SK-N-SH (cell line): ENCODE results near the gene KIF11. TPM values are rescaled to one million over a fixed set of nuclear protein-coding genes. Genes with fewer than 3 reads are reported as not detected.

ENCODE experiments used
- CTCF ChIA-PET: fragments of 300-600, 350-600 bp; formaldehyde crosslinking; extraction: SDS; loops from one replicate; lab custom pipeline; 2021; lab: Yijun Ruan, JAX
- POLR2A ChIA-PET: fragments of 350-600 bp; sonication (Branson Sonifier 250); formaldehyde crosslinking; extraction: SDS; loops from one replicate; lab custom pipeline; 2020; ENCODE audit warnings: antibody characterized with exemption, inconsistent platforms; lab: Yijun Ruan, JAX
- DNase-seq: peaks from one replicate; pipeline ENCODE4 v3.0.0; 2012
- H2AFZ ChIP-seq: fragments of 200-600 bp; sonication (generic); 2 replicates; pipeline ENCODE4 v1.8.1; 2016; ENCODE audit warnings: antibody characterized with exemption, mild to moderate bottlenecking, low read depth
- H3F3A ChIP-seq: fragments of 200-600 bp; sonication (generic); replicated peaks from 2 replicates; pipeline ENCODE3; 2016; ENCODE audit warnings: antibody characterized with exemption, mild to moderate bottlenecking; ENCODE audit not compliant: insufficient read depth
- H3K27ac ChIP-seq, 2 experiments: fragments of 200-500 bp in 1 of 2; fragments of 200-600 bp in 1 of 2; sonication (Bioruptor generic) in 1 of 2; sonication (generic), shearing (Covaris generic) in 1 of 2; 2 replicates each; pipeline versions ENCODE4 v1.5.1 to v1.6.1; 2014 to 2016; ENCODE audit warnings: low read depth in 2 of 2, inconsistent platforms in 1 of 2, low read length in 1 of 2, mild to moderate bottlenecking in 1 of 2, mixed read lengths in 1 of 2
- H3K27me3 ChIP-seq: fragments of 200-600 bp; sonication (generic), shearing (Covaris generic); 2 replicates; pipeline ENCODE4 v1.6.1; 2016; ENCODE audit warnings: mixed run types; ENCODE audit not compliant: insufficient read depth
- H3K36me3 ChIP-seq, 2 experiments: fragments of 200-500 bp in 1 of 2; fragments of 200-600 bp in 1 of 2; sonication (Bioruptor generic) in 1 of 2; sonication (generic) in 1 of 2; replicated peaks in 1 of 2; 2 replicates each; pipeline versions ENCODE3 to v1.5.1; 2014 to 2016; ENCODE audit warnings: low read length in 1 of 2, mild to moderate bottlenecking in 1 of 2; ENCODE audit not compliant: insufficient read depth in 2 of 2, control insufficient read depth in 1 of 2
- H3K4me1 ChIP-seq, 2 experiments: fragments of 200-500 bp in 1 of 2; fragments of 200-600 bp in 1 of 2; sonication (Bioruptor generic) in 1 of 2; sonication (generic), shearing (Covaris generic) in 1 of 2; 2 replicates each; pipeline versions ENCODE4 v1.5.1 to v1.6.1; 2014 to 2016; ENCODE audit warnings: low read depth in 1 of 2, low read length in 1 of 2, mixed run types in 1 of 2; ENCODE audit not compliant: insufficient read depth in 2 of 2, control insufficient read depth in 1 of 2
- H3K4me2 ChIP-seq: fragments of 200-600 bp; sonication (generic), shearing (Covaris generic); 2 replicates; pipeline ENCODE4 v1.6.1; 2017; ENCODE audit warnings: mixed run types
- H3K4me3 ChIP-seq, 2 experiments: fragments of 200-500 bp in 1 of 2; fragments of 200-600 bp in 1 of 2; sonication (Bioruptor generic) in 1 of 2; sonication (generic), shearing (Covaris generic) in 1 of 2; 2 replicates each; pipeline versions ENCODE4 v1.5.1 to v1.8.1; 2014 to 2016; ENCODE audit warnings: low read depth in 2 of 2, inconsistent platforms in 1 of 2, low read length in 1 of 2, mild to moderate bottlenecking in 1 of 2, mixed read lengths in 1 of 2, moderate library complexity in 1 of 2
- H3K79me2 ChIP-seq: fragments of 200-600 bp; sonication (generic); 2 replicates; pipeline ENCODE4 v1.8.1; 2017; ENCODE audit warnings: mild to moderate bottlenecking; ENCODE audit not compliant: insufficient read depth
- H3K9ac ChIP-seq: fragments of 200-600 bp; sonication (generic); 2 replicates; pipeline ENCODE4 v1.6.1; 2017; ENCODE audit warnings: mixed run types
- H3K9me2 ChIP-seq: fragments of 200-600 bp; sonication (generic); 2 replicates; pipeline ENCODE4 v1.6.1; 2017; ENCODE audit warnings: mixed run types
- H3K9me3 ChIP-seq: fragments of 200-600 bp; sonication (generic); 2 replicates; pipeline ENCODE4 v1.6.1; 2017; ENCODE audit warnings: mixed run types, mild to moderate bottlenecking, moderate library complexity
- H4K20me1 ChIP-seq: fragments of 200-600 bp; sonication (generic); 2 replicates; pipeline ENCODE4 v1.6.1; 2017; ENCODE audit warnings: mild to moderate bottlenecking, mixed run types; ENCODE audit not compliant: insufficient read depth
- EP300 ChIP-seq, 2 experiments: IDR thresholded peaks; 2 replicates each; pipeline versions ENCODE4 v1.4.0 to v1.6.1; 2012; ENCODE audit warnings: borderline replicate concordance in 1 of 2, low read depth in 1 of 2, low read length in 1 of 2
- FOSL2 ChIP-seq: IDR thresholded peaks from 2 replicates; pipeline ENCODE4 v1.4.0; 2012; ENCODE audit warnings: low read depth, mild to moderate bottlenecking, moderate library complexity, borderline replicate concordance
- GABPA ChIP-seq: IDR thresholded peaks from 2 replicates; pipeline ENCODE4 v1.4.0; 2012; ENCODE audit warnings: low read depth, mild to moderate bottlenecking
- GATA2 ChIP-seq: sonication (generic); formaldehyde crosslinking; IDR thresholded peaks from 2 replicates; pipeline ENCODE4 v1.5.0; 2020; ENCODE audit warnings: mild to moderate bottlenecking, missing genetic modification reagents
- JUND ChIP-seq: IDR thresholded peaks from 2 replicates; pipeline ENCODE4 v1.4.0; 2012
- MEF2A ChIP-seq: IDR thresholded peaks from 2 replicates; pipeline ENCODE4 v1.4.0; 2012; ENCODE audit warnings: low read depth, borderline replicate concordance
- NFIC ChIP-seq: IDR thresholded peaks from 2 replicates; pipeline ENCODE4 v1.4.0; 2012; ENCODE audit warnings: borderline replicate concordance
- POLR2AphosphoS5 ChIP-seq: IDR thresholded peaks from 2 replicates; pipeline ENCODE4 v1.6.1; 2012; ENCODE audit warnings: low read depth, low read length
- RXRA ChIP-seq: IDR thresholded peaks from 2 replicates; pipeline ENCODE4 v1.4.0; 2012; ENCODE audit warnings: low read depth, mild to moderate bottlenecking, borderline replicate concordance
- SIN3A ChIP-seq: IDR thresholded peaks from 2 replicates; pipeline ENCODE4 v1.6.1; 2012; ENCODE audit warnings: low read depth, mild to moderate bottlenecking, low read length, moderate library complexity, borderline replicate concordance
- TAF1 ChIP-seq: IDR thresholded peaks from 2 replicates; pipeline ENCODE4 v1.6.1; 2012; ENCODE audit warnings: low read depth, mild to moderate bottlenecking, low read length, moderate library complexity, borderline replicate concordance
- TCF12 ChIP-seq: IDR thresholded peaks from 2 replicates; pipeline ENCODE4 v1.4.0; 2012
- YY1 ChIP-seq: IDR thresholded peaks from 2 replicates; pipeline ENCODE4 v1.4.0; 2012; ENCODE audit warnings: low read depth, mild to moderate bottlenecking
- WGBS: methylation state at CpG from one replicate; pipeline ENCODE4 v1.1.6; 2017; ENCODE audit warnings: low lambda C conversion rate; 5-methylcytosine and 5-hydroxymethylcytosine counted together
- polyA plus RNA-seq, 3 experiments: library from polyadenylated mRNA; depleted of rRNA; stranded (reverse); fragments of >200 nt; gene quantifications; 2 replicates each; pipeline ENCODE4 v1.2.3, GENCODE V29; 2012
- TF ChIP-seq, protein P1 (sequence below): fragments of 150-350 bp; IDR thresholded peaks from 2 replicates; pipeline ENCODE4 v1.6.1; 2016; ENCODE audit warnings: mild to moderate bottlenecking, low read depth, low read length
- TF ChIP-seq, protein P2 (sequence below): IDR thresholded peaks from 2 replicates; pipeline ENCODE4; 2012
- TF ChIP-seq, protein P3 (sequence below): IDR thresholded peaks from 2 replicates; pipeline ENCODE4 v1.4.0; 2012; ENCODE audit warnings: low read depth
- TF ChIP-seq, protein P4 (sequence below): fragments of 150-350 bp; IDR thresholded peaks from 2 replicates; pipeline ENCODE4 v1.6.1; 2017; ENCODE audit warnings: antibody characterized with exemption, low read length, low read depth, borderline replicate concordance
- TF ChIP-seq, protein P5 (sequence below): IDR thresholded peaks from 2 replicates; pipeline ENCODE4 v1.4.0; 2012; ENCODE audit warnings: low read depth, borderline replicate concordance
- TF ChIP-seq, protein P6 (sequence below): IDR thresholded peaks from 2 replicates; pipeline ENCODE4 v1.6.1; 2012; ENCODE audit warnings: mild to moderate bottlenecking, low read depth, low read length, moderate library complexity

The KIF11 gene
- polyA plus RNA-seq, 1 of the 3 experiments (the other 2 are of a cell fraction) = 4.0 TPM

DNA sequence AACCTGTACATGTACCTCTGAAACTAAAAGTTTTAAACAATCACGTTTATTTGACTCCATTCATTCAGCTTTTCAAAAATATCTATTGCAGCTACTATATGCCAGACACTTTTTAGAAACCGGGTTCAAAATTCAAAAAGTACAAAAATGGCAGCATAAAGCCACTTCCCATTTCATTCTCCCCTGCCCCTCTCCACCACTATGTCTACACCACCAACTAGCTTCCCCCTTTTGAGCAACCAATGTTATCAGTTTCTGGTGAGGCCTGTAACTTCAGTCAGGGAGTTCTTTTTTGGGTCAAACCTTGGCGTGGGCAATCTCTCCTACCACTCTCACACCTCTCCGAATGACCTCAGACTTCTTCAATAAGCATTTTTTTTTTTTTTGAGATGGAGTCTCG is 85.3 kb downstream of the KIF11 start:
- Histone ChIP-seq H3K79me2 (no peaks in the 10 kb centered on the region; the same call in 1 of the 2 replicates), H3K27ac (no peak overlapping the region), H3K36me3 (no peaks in the 10 kb centered on the region), H3K9me3 (no peaks in the 10 kb centered on the region), H3K4me3 (no peak overlapping the region), H2AFZ (no peak overlapping the region), H4K20me1 (no peaks in the 10 kb centered on the region), H3K4me2 (no peak overlapping the region), H3K9ac (no peak overlapping the region), H3K4me1 (no peaks in the 10 kb centered on the region), H3K9me2 (no peaks in the 10 kb centered on the region), H3F3A (peaks cover 7% of the 10 kb centered on the region), H3K27me3 (no peaks in the 10 kb centered on the region)
- 59% methylated on average over 5 of the region's 5 CpGs for WGBS
- no peak for DNase-seq
- TF ChIP-seq, protein P1, sequence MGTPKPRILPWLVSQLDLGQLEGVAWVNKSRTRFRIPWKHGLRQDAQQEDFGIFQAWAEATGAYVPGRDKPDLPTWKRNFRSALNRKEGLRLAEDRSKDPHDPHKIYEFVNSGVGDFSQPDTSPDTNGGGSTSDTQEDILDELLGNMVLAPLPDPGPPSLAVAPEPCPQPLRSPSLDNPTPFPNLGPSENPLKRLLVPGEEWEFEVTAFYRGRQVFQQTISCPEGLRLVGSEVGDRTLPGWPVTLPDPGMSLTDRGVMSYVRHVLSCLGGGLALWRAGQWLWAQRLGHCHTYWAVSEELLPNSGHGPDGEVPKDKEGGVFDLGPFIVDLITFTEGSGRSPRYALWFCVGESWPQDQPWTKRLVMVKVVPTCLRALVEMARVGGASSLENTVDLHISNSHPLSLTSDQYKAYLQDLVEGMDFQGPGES = no peak
- TF ChIP-seq FOSL2 (no peak), MEF2A (no peak), GATA2 (no peak), NFIC (no peak), GABPA (no peak), TCF12 (no peak)
- TF ChIP-seq, protein P2, sequence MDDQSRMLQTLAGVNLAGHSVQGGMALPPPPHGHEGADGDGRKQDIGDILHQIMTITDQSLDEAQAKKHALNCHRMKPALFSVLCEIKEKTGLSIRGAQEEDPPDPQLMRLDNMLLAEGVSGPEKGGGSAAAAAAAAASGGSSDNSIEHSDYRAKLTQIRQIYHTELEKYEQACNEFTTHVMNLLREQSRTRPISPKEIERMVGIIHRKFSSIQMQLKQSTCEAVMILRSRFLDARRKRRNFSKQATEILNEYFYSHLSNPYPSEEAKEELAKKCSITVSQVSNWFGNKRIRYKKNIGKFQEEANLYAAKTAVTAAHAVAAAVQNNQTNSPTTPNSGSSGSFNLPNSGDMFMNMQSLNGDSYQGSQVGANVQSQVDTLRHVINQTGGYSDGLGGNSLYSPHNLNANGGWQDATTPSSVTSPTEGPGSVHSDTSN = no peak
- CTCF ChIA-PET = no interaction called here
- POLR2A ChIA-PET = no interaction called here

DNA sequence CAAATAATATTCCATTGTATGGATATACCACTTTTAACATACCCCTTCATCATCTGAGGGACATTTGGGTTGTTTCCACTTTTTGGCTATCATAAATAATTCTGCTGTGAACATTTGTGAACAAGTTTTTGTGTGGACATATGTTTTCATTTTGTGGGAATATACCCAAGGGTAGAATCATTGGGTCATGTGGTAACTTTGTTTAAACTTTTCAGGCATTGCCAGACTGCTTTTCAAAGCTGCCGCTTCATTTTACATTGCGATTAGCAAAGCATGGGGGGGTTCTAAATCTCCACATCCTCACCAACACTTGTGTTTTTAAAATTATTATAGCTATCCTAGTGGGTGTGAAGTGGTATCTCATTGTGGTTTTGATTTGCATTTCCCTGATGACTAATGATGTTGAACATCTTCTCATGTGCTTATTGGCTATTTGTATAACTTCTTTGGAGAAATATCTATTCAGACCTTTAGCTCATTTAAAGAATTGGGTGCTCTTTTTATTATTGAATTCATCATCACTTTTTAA is 88.4 kb downstream of the KIF11 start:
- no peaks in the 10 kb centered on the region for H3K4me1 ChIP-seq
- no peak overlapping the region for H3K27ac ChIP-seq
- H3K9me3 ChIP-seq = no peaks in the 10 kb centered on the region
- POLR2A ChIA-PET = no interaction called here
- no peaks in the 10 kb centered on the region; the same call in 1 of the 2 replicates for H3K79me2 ChIP-seq
- no peaks in the 10 kb centered on the region for H4K20me1 ChIP-seq
- no peaks in the 10 kb centered on the region for H3K27me3 ChIP-seq
- no peak overlapping the region for H3K4me3 ChIP-seq
- no peak overlapping the region for H2AFZ ChIP-seq
- no peak for TF ChIP-seq JUND
- TF ChIP-seq GABPA = no peak
- TF ChIP-seq, protein P3, sequence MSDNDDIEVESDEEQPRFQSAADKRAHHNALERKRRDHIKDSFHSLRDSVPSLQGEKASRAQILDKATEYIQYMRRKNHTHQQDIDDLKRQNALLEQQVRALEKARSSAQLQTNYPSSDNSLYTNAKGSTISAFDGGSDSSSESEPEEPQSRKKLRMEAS = no peak
- no peak for TF ChIP-seq POLR2AphosphoS5
- no peak for TF ChIP-seq YY1
- TF ChIP-seq SIN3A = no peak
- TF ChIP-seq, protein P4, sequence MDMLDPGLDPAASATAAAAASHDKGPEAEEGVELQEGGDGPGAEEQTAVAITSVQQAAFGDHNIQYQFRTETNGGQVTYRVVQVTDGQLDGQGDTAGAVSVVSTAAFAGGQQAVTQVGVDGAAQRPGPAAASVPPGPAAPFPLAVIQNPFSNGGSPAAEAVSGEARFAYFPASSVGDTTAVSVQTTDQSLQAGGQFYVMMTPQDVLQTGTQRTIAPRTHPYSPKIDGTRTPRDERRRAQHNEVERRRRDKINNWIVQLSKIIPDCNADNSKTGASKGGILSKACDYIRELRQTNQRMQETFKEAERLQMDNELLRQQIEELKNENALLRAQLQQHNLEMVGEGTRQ = no peak
- no peak for TF ChIP-seq RXRA
- TF ChIP-seq, protein P5, sequence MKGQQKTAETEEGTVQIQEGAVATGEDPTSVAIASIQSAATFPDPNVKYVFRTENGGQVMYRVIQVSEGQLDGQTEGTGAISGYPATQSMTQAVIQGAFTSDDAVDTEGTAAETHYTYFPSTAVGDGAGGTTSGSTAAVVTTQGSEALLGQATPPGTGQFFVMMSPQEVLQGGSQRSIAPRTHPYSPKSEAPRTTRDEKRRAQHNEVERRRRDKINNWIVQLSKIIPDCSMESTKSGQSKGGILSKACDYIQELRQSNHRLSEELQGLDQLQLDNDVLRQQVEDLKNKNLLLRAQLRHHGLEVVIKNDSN = no peak
- no peak for TF ChIP-seq NFIC
- no peak for TF ChIP-seq TAF1
- no peak for TF ChIP-seq EP300 (IDR thresholded peaks at IDR 0.05; ENCODE audit: borderline replicate concordance in 1 of 2, low read depth in 1 of 2, low read length in 1 of 2)
- TF ChIP-seq, protein P6, sequence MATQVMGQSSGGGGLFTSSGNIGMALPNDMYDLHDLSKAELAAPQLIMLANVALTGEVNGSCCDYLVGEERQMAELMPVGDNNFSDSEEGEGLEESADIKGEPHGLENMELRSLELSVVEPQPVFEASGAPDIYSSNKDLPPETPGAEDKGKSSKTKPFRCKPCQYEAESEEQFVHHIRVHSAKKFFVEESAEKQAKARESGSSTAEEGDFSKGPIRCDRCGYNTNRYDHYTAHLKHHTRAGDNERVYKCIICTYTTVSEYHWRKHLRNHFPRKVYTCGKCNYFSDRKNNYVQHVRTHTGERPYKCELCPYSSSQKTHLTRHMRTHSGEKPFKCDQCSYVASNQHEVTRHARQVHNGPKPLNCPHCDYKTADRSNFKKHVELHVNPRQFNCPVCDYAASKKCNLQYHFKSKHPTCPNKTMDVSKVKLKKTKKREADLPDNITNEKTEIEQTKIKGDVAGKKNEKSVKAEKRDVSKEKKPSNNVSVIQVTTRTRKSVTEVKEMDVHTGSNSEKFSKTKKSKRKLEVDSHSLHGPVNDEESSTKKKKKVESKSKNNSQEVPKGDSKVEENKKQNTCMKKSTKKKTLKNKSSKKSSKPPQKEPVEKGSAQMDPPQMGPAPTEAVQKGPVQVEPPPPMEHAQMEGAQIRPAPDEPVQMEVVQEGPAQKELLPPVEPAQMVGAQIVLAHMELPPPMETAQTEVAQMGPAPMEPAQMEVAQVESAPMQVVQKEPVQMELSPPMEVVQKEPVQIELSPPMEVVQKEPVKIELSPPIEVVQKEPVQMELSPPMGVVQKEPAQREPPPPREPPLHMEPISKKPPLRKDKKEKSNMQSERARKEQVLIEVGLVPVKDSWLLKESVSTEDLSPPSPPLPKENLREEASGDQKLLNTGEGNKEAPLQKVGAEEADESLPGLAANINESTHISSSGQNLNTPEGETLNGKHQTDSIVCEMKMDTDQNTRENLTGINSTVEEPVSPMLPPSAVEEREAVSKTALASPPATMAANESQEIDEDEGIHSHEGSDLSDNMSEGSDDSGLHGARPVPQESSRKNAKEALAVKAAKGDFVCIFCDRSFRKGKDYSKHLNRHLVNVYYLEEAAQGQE = no peak
- TF ChIP-seq, protein P2 = no peak
- WGBS = 62% methylated on average over 2 of the region's 2 CpGs
- no peak overlapping the region for H3K9ac ChIP-seq
- no peaks in the 10 kb centered on the region for H3K9me2 ChIP-seq
- DNase-seq = no peak
- CTCF ChIA-PET = interaction anchor here (0.7 kb wide), 1 partner anchor 42 kb away, joined by 3 read pairs; no protein-coding TSS in a partner anchor
- H3K4me2 ChIP-seq = no peak overlapping the region
- no peaks in the 10 kb centered on the region for H3K36me3 ChIP-seq
- peaks cover 5% of the 10 kb centered on the region for H3F3A ChIP-seq
